ENCODE measurements around the gene NOTCH2. TPM values are rescaled to one million over a fixed set of nuclear protein-coding genes. Genes with fewer than 3 reads are reported as not detected.

NOTCH2 gene
- total and polyA plus RNA-seq, 9 of the 15 experiments (the other 6 are each of a cell fraction or from before 2014, with no cell fraction given) = 0.04 to 1.2 (median 0.28) TPM; not detected in 1

DNA sequence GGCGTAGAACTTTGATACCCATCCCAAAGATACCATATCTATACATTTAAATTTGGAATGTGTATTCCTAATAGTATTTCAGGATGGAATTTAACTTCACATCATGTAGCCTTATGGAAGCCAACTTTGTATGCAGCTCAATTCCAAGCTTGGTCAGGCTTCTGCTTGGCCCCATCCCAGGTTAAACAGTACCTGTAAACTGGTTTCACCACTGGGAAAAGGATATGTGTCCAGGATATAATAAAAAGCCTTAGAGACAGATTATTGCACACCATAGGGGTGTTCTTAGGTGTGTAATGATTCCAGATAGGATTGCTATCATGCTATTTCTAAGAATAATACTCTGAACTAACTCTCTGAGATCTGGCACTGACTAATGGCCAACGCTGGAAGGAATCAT is 201.3 kb downstream of the NOTCH2 start:
- in situ Hi-C loops (cut with MboI) = no loop called here
- FAIRE-seq = no peak

More for the DNA sequence above, 201.3 kb downstream of the NOTCH2 start:
- ChIA-PET CTCF (ENCODE audit: low intra/inter-chr PET ratio) (no interaction called here), POLR2A (interaction anchor here (0.8 to 2.7 kb wide), 4 partner anchors 8 to 153 kb away, joined by 3 to 8 read pairs (median 3); no protein-coding TSS in a partner anchor)
- no peak overlapping the region for H3K4me3 ChIP-seq
- H3K9ac ChIP-seq (ENCODE audit: insufficient read depth in 1 of 2, low read depth in 2 of 2, low read length in 2 of 2) = no peak overlapping the region
- peaks cover 0 to 9% of the 10 kb centered on the region in 2 experiments; a peak in 2 of 5 replicates for H3K4me1 ChIP-seq (replicated peaks in 1 of 2; ENCODE audit: control insufficient read depth in 2 of 2, insufficient read depth in 2 of 2, low read length in 2 of 2)
- DNase-seq (ENCODE audit: extremely low read depth in 1 of 4, low spot score in 3 of 4) (no peak), ATAC-seq (no peak)
- no peak overlapping the region for H3K27ac ChIP-seq (ENCODE audit: extremely low read depth, low read depth, low read length)
- no peaks in the 10 kb centered on the region for H3K9me1 ChIP-seq (ENCODE audit: control insufficient read depth, insufficient read depth, low read length)
- no peaks in the 10 kb centered on the region for H3K27me3 ChIP-seq (ENCODE audit: control insufficient read depth in 2 of 2, insufficient read depth in 2 of 2, low read length in 2 of 2)
- no peaks in the 10 kb centered on the region for H3K79me2 ChIP-seq (ENCODE audit: control insufficient read depth, insufficient read depth, low read length)
- H4K20me1 ChIP-seq (replicated peaks; ENCODE audit: control insufficient read depth, insufficient read depth, low read length) = no peaks in the 10 kb centered on the region
- H3K4me2 ChIP-seq (ENCODE audit: insufficient read depth, low read length) = no peak overlapping the region
- H3K36me3 ChIP-seq (ENCODE audit: control insufficient read depth, insufficient read depth, low read length) = no peaks in the 10 kb centered on the region
- intact Hi-C loops (cut with micrococcal nuclease) = no loop called here
- WGBS (ENCODE audit: insufficient coverage, low coverage, missing lambda C conversion rate) = 27% methylated on average over 2 of the region's 2 CpGs
- no peak overlapping the region for H2AFZ ChIP-seq (ENCODE audit: low read depth, low read length)
- TF ChIP-seq SMARCE1 (IDR thresholded peaks at IDR 0.05) = no peak
- TF ChIP-seq, protein P1, sequence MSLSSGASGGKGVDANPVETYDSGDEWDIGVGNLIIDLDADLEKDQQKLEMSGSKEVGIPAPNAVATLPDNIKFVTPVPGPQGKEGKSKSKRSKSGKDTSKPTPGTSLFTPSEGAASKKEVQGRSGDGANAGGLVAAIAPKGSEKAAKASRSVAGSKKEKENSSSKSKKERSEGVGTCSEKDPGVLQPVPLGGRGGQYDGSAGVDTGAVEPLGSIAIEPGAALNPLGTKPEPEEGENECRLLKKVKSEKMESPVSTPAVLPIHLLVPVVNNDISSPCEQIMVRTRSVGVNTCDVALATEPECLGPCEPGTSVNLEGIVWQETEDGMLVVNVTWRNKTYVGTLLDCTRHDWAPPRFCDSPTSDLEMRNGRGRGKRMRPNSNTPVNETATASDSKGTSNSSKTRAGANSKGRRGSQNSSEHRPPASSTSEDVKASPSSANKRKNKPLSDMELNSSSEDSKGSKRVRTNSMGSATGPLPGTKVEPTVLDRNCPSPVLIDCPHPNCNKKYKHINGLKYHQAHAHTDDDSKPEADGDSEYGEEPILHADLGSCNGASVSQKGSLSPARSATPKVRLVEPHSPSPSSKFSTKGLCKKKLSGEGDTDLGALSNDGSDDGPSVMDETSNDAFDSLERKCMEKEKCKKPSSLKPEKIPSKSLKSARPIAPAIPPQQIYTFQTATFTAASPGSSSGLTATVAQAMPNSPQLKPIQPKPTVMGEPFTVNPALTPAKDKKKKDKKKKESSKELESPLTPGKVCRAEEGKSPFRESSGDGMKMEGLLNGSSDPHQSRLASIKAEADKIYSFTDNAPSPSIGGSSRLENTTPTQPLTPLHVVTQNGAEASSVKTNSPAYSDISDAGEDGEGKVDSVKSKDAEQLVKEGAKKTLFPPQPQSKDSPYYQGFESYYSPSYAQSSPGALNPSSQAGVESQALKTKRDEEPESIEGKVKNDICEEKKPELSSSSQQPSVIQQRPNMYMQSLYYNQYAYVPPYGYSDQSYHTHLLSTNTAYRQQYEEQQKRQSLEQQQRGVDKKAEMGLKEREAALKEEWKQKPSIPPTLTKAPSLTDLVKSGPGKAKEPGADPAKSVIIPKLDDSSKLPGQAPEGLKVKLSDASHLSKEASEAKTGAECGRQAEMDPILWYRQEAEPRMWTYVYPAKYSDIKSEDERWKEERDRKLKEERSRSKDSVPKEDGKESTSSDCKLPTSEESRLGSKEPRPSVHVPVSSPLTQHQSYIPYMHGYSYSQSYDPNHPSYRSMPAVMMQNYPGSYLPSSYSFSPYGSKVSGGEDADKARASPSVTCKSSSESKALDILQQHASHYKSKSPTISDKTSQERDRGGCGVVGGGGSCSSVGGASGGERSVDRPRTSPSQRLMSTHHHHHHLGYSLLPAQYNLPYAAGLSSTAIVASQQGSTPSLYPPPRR (CRISPR knock-in tag; IDR thresholded peaks at IDR 0.05; ENCODE audit: borderline replicate concordance) = no peak
- no peak for TF ChIP-seq GTF2E2 (tag; IDR thresholded peaks at IDR 0.05)
- TF ChIP-seq RBM39 (optimal IDR thresholded peaks at IDR 0.05; ENCODE audit: low read depth, low read length) = no peak
- TF ChIP-seq POLR2AphosphoS2 (IDR thresholded peaks at IDR 0.05; ENCODE audit: low read length) = no peak
- TF ChIP-seq, protein P2, sequence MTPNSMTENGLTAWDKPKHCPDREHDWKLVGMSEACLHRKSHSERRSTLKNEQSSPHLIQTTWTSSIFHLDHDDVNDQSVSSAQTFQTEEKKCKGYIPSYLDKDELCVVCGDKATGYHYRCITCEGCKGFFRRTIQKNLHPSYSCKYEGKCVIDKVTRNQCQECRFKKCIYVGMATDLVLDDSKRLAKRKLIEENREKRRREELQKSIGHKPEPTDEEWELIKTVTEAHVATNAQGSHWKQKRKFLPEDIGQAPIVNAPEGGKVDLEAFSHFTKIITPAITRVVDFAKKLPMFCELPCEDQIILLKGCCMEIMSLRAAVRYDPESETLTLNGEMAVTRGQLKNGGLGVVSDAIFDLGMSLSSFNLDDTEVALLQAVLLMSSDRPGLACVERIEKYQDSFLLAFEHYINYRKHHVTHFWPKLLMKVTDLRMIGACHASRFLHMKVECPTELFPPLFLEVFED (CRISPR knock-in tag; conservative IDR thresholded peaks at IDR 0.05) = no peak
- TF ChIP-seq DDX20 (tag; IDR thresholded peaks at IDR 0.05; ENCODE audit: low read depth) = no peak
- TF ChIP-seq, protein P3, sequence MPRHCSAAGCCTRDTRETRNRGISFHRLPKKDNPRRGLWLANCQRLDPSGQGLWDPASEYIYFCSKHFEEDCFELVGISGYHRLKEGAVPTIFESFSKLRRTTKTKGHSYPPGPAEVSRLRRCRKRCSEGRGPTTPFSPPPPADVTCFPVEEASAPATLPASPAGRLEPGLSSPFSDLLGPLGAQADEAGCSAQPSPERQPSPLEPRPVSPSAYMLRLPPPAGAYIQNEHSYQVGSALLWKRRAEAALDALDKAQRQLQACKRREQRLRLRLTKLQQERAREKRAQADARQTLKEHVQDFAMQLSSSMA (CRISPR knock-in tag; IDR thresholded peaks at IDR 0.05) = no peak
- TF ChIP-seq TCF7 (IDR thresholded peaks at IDR 0.05; ENCODE audit: borderline replicate concordance) = no peak
- TF ChIP-seq, protein P4, sequence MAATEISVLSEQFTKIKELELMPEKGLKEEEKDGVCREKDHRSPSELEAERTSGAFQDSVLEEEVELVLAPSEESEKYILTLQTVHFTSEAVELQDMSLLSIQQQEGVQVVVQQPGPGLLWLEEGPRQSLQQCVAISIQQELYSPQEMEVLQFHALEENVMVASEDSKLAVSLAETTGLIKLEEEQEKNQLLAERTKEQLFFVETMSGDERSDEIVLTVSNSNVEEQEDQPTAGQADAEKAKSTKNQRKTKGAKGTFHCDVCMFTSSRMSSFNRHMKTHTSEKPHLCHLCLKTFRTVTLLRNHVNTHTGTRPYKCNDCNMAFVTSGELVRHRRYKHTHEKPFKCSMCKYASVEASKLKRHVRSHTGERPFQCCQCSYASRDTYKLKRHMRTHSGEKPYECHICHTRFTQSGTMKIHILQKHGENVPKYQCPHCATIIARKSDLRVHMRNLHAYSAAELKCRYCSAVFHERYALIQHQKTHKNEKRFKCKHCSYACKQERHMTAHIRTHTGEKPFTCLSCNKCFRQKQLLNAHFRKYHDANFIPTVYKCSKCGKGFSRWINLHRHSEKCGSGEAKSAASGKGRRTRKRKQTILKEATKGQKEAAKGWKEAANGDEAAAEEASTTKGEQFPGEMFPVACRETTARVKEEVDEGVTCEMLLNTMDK (IDR thresholded peaks at IDR 0.05; ENCODE audit: borderline replicate concordance, insufficient read depth, low read depth, low read length, poor library complexity, severe bottlenecking) = no peak
- TF ChIP-seq ZNF134 (CRISPR knock-in tag; conservative IDR thresholded peaks at IDR 0.05) = no peak
- no peak for TF ChIP-seq RAD21 (CRISPR knock-in tag; conservative IDR thresholded peaks at IDR 0.05 in 1 of 2, IDR thresholded peaks at IDR 0.05 in 1 of 2)
- TF ChIP-seq ZBTB8A (IDR thresholded peaks at IDR 0.05; ENCODE audit: partially characterized antibody) = no peak
- TF ChIP-seq PHF20 (IDR thresholded peaks at IDR 0.05; ENCODE audit: partially characterized antibody) = no peak
- TF ChIP-seq HDGF (IDR thresholded peaks at IDR 0.05) = no peak
- no TSS peak for BruUV-seq (replicated peaks)
- H3K9me3 ChIP-seq (replicated peaks; ENCODE audit: control insufficient read depth, insufficient read depth, low read depth, low read length) = no peaks in the 10 kb centered on the region

Measured in K562 (cell line).